ENCODE data around the gene HMG20A.

The HMG20A gene

DNA sequence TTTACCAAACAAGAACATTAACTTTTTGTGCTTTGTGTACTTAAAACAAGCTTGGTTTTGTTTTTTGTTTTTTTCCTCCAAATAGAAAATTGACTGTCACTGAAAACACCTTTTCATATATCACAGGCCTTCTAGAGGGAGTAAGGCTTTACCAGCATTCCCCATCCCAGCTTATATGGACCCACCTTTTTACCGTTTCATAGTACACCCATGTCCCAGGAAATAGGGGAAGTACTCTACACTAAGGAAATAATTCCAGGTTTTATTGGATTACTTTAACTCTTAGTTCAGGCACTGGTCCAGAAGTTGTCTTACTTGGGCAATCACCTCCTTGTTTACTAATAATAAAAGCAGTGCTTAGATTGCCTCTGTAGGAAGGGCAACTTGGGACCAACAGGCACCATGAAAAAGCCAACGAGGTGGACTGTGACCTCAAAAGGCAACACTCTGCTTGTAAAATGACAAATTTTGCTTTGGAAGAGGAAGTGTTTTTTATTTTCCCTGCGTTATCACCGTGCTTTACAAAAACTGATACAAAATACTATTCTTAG, 26.2 kb downstream of the HMG20A start:
- Histone ChIP-seq H3K27ac (ENCODE audit: poor library complexity, severe bottlenecking) (no peak overlapping the region), H3K27me3 (ENCODE audit: insufficient read depth, poor library complexity, severe bottlenecking) (no peaks in the 10 kb centered on the region), H3K4me3 (ENCODE audit: severe bottlenecking) (no peak overlapping the region), H3K9me3 (ENCODE audit: severe bottlenecking) (no peaks in the 10 kb centered on the region), H3K36me3 (ENCODE audit: low read depth) (peaks cover 11% of the 10 kb centered on the region; the same call in 1 of the 2 replicates), H3K4me1 (ENCODE audit: insufficient read depth, poor library complexity, severe bottlenecking) (no peaks in the 10 kb centered on the region)
- DNase-seq (ENCODE audit: low spot score) (no peak), ATAC-seq (ENCODE audit: low read depth) (no peak)
- TF ChIP-seq, protein P1, sequence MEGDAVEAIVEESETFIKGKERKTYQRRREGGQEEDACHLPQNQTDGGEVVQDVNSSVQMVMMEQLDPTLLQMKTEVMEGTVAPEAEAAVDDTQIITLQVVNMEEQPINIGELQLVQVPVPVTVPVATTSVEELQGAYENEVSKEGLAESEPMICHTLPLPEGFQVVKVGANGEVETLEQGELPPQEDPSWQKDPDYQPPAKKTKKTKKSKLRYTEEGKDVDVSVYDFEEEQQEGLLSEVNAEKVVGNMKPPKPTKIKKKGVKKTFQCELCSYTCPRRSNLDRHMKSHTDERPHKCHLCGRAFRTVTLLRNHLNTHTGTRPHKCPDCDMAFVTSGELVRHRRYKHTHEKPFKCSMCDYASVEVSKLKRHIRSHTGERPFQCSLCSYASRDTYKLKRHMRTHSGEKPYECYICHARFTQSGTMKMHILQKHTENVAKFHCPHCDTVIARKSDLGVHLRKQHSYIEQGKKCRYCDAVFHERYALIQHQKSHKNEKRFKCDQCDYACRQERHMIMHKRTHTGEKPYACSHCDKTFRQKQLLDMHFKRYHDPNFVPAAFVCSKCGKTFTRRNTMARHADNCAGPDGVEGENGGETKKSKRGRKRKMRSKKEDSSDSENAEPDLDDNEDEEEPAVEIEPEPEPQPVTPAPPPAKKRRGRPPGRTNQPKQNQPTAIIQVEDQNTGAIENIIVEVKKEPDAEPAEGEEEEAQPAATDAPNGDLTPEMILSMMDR (IDR thresholded peaks at IDR 0.05; ENCODE audit: poor library complexity, severe bottlenecking): no peak

DNA sequence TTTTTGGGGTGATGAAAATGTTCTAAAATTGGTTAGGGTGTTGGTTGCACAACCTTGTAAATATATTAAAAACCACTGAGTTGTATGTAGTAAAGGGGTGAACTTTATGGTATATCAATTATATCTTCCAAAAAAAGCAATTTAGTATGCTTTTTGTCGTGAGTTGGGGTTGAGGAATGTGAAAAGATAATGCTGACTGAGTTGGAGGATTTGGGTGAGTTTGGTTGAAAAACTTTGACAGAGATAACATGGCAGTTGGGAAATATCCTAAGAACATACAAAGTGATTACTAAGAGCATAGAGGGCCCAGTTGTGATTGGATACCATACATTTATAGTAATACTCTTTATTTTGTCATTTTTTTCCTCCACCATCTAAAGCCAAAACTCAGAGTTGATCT, 33.6 kb downstream of the HMG20A start:
- no peaks in the 10 kb centered on the region for H3K27me3 ChIP-seq (ENCODE audit: insufficient read depth, poor library complexity, severe bottlenecking)
- ATAC-seq (ENCODE audit: low read depth): no peak
- TF ChIP-seq, protein P1 (IDR thresholded peaks at IDR 0.05; ENCODE audit: poor library complexity, severe bottlenecking): no peak
- DNase-seq (ENCODE audit: low spot score): no peak
- H3K4me1 ChIP-seq (ENCODE audit: insufficient read depth, poor library complexity, severe bottlenecking): peaks cover 12% of the 10 kb centered on the region
- no peak overlapping the region for H3K4me3 ChIP-seq (ENCODE audit: severe bottlenecking)
- peaks cover 15% of the 10 kb centered on the region for H3K36me3 ChIP-seq (ENCODE audit: low read depth)
- no peaks in the 10 kb centered on the region for H3K9me3 ChIP-seq (ENCODE audit: severe bottlenecking)
- H3K27ac ChIP-seq (ENCODE audit: poor library complexity, severe bottlenecking): no peak overlapping the region

DNA sequence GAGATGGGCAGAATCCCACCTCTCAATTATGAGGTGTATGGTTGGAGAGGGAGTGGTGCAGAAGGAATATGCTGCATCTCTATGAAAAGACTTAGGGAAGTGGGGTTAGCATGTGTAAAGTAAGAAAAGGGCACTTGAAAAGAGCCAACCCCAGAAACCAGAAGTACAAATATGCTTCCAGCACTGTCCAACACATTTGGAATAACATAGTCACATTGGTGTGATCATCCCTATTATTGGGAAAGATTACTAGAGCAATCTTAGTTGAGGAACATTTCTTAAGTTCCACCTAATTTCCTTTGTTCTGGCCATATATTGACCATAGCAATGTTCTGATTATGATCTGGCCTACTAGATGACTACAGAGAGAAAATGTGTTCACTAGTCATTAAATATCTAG, 34.3 kb downstream of the HMG20A start:
- no peak; the same call in 2 of the 3 replicates for ATAC-seq (ENCODE audit: low read depth)

DNA sequence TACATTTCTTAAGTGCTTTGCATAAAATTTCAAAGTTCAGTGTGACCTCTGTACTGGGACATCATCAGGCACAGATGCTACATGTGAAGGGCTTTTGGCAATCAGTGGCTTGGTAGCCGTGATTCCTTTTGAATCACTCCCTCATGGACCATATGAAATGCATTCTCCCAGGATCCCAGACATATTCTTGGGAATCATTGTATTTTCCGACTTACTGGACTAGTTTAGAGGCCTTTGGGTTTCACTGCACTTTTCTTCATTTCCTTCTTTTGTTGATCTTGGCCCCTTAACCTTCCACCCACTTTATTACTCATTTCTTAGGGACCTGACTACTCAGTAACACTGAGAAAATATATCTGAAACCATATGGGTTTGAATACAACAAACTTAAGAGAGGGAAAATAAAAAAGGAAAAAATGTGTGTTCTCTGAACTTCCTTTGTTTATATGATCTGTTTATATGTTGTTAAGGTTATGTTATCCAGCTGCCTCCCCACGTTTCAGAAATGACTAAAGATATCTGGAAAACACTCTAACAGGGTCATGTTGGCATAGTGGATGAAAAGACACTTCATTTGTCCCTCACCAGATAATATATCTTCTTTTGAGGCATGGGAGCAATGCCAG, 35.1 kb downstream of the HMG20A start:
- Histone ChIP-seq H3K4me1 (ENCODE audit: insufficient read depth, poor library complexity, severe bottlenecking) (peaks cover 12% of the 10 kb centered on the region), H3K27me3 (ENCODE audit: insufficient read depth, poor library complexity, severe bottlenecking) (no peaks in the 10 kb centered on the region), H3K9me3 (ENCODE audit: severe bottlenecking) (no peaks in the 10 kb centered on the region), H3K36me3 (ENCODE audit: low read depth) (peaks cover 26% of the 10 kb centered on the region), H3K4me3 (ENCODE audit: severe bottlenecking) (no peak overlapping the region), H3K27ac (ENCODE audit: poor library complexity, severe bottlenecking) (no peak overlapping the region)
- ATAC-seq (ENCODE audit: low read depth) (peak; percentile 19; the same call in 1 of the 3 replicates), DNase-seq (ENCODE audit: low spot score) (no peak)
- TF ChIP-seq, protein P1 (IDR thresholded peaks at IDR 0.05; ENCODE audit: poor library complexity, severe bottlenecking): no peak

More for the DNA sequence above, 34.3 kb downstream of the HMG20A start:
- H3K27ac ChIP-seq (ENCODE audit: poor library complexity, severe bottlenecking): no peak overlapping the region
- peaks cover 19% of the 10 kb centered on the region for H3K36me3 ChIP-seq (ENCODE audit: low read depth)
- H3K4me1 ChIP-seq (ENCODE audit: insufficient read depth, poor library complexity, severe bottlenecking): peaks cover 12% of the 10 kb centered on the region
- no peak for DNase-seq (ENCODE audit: low spot score)
- H3K4me3 ChIP-seq (ENCODE audit: severe bottlenecking): no peak overlapping the region
- H3K27me3 ChIP-seq (ENCODE audit: insufficient read depth, poor library complexity, severe bottlenecking): no peaks in the 10 kb centered on the region
- TF ChIP-seq, protein P1 (IDR thresholded peaks at IDR 0.05; ENCODE audit: poor library complexity, severe bottlenecking): no peak
- no peaks in the 10 kb centered on the region for H3K9me3 ChIP-seq (ENCODE audit: severe bottlenecking)

DNA sequence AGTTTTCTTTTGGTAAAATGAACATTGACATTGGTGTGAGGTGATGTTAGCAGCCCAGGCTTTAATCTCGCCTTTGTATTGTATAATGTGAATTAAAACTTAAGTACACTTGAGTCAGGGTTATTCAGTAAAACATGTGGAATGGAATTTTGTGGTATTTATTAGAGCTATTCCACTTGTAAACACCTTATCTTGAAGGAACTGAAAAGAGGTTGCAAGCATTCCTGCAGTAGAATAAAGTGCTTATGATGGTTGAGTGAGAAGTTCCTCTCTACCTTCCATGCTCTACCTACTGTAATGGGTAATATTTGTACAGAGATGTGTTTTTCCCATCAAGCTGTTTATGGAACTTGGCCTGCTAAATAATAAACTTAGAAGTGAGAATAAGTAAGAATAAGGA, 36.1 kb downstream of the HMG20A start:
- H3K4me3 ChIP-seq (ENCODE audit: severe bottlenecking): no peak overlapping the region
- peaks cover 12% of the 10 kb centered on the region for H3K4me1 ChIP-seq (ENCODE audit: insufficient read depth, poor library complexity, severe bottlenecking)
- H3K36me3 ChIP-seq (ENCODE audit: low read depth): peaks cover 26% of the 10 kb centered on the region
- H3K9me3 ChIP-seq (ENCODE audit: severe bottlenecking): no peaks in the 10 kb centered on the region
- ATAC-seq (ENCODE audit: low read depth) (no peak), DNase-seq (ENCODE audit: low spot score) (no peak)
- H3K27ac ChIP-seq (ENCODE audit: poor library complexity, severe bottlenecking): no peak overlapping the region
- TF ChIP-seq, protein P1 (IDR thresholded peaks at IDR 0.05; ENCODE audit: poor library complexity, severe bottlenecking): no peak
- H3K27me3 ChIP-seq (ENCODE audit: insufficient read depth, poor library complexity, severe bottlenecking): no peaks in the 10 kb centered on the region

All from RWPE2 (cell line).